A673 (cell line): ENCODE measurements around the gene CPLX1. TPM values are rescaled to one million over a fixed set of nuclear protein-coding genes. Genes with fewer than 3 reads are reported as not detected.

ENCODE experiments used
- BruUV-seq: library from RNA; stranded (reverse); fragments of 400-500 nt; replicated peaks from 2 replicates; lab custom pipeline; 2021; lab: Mats Ljungman, UMichigan
- CTCF ChIA-PET: fragments of 300-600 bp; sonication (Branson Sonifier 250); formaldehyde crosslinking; loops from one replicate; lab custom pipeline; 2022; ENCODE audit warnings: antibody characterized with exemption; lab: Charles Lee
- POLR2A ChIA-PET: fragments of 300-600 bp; sonication (Branson Sonifier 250); formaldehyde crosslinking; loops from one replicate; lab custom pipeline; 2022; ENCODE audit warnings: antibody characterized with exemption; ENCODE audit not compliant: low non-redundant PET; lab: Charles Lee
- DNase-seq: peaks from one replicate; pipeline ENCODE4 v3.0.0-alpha.2; 2015; ENCODE audit warnings: low spot score
- H3K27ac ChIP-seq: fragments of 200-600 bp; sonication (generic); 2 replicates; pipeline ENCODE4 v1.5.1; 2016; ENCODE audit warnings: mixed run types, low read depth, mild to moderate bottlenecking, mixed read lengths, antibody characterized with exemption, low read length; ENCODE audit not compliant: poor library complexity, severe bottlenecking
- H3K27me3 ChIP-seq: fragments of 200-600 bp; sonication (generic); replicated peaks from 2 replicates; pipeline ENCODE4 v1.6.1; 2017; ENCODE audit warnings: mixed run types, low read depth, mild to moderate bottlenecking, mixed read lengths, antibody characterized with exemption, low read length; ENCODE audit not compliant: insufficient read depth, poor library complexity
- H3K36me3 ChIP-seq: fragments of 200-600 bp; sonication (generic); 2 replicates; pipeline ENCODE4 v1.6.1; 2016; ENCODE audit warnings: mixed run types, mild to moderate bottlenecking, mixed read lengths, antibody characterized with exemption, low read length; ENCODE audit not compliant: insufficient read depth, poor library complexity, severe bottlenecking
- H3K4me1 ChIP-seq: fragments of 200-600 bp; sonication (generic); 2 replicates; pipeline ENCODE4 v1.6.1; 2017; ENCODE audit warnings: mixed run types, mild to moderate bottlenecking, mixed read lengths, antibody characterized with exemption, low read length; ENCODE audit not compliant: insufficient read depth, poor library complexity, severe bottlenecking
- H3K4me3 ChIP-seq: fragments of 200-600 bp; sonication (generic); 2 replicates; pipeline ENCODE4 v1.5.1; 2016; ENCODE audit warnings: low read depth, mixed run types, mild to moderate bottlenecking, mixed read lengths, low read length; ENCODE audit not compliant: poor library complexity, severe bottlenecking
- H3K9me3 ChIP-seq: fragments of 200-600 bp; sonication (generic); 2 replicates; pipeline ENCODE4 v1.6.1; 2016; ENCODE audit warnings: mixed run types, low read depth, mild to moderate bottlenecking, mixed read lengths, antibody characterized with exemption, low read length; ENCODE audit not compliant: poor library complexity, severe bottlenecking
- EZH2 ChIP-seq: fragments of 200-600 bp; sonication (generic); IDR thresholded peaks from 2 replicates; pipeline ENCODE4 v1.6.1; 2017; ENCODE audit warnings: borderline replicate concordance, low read depth, mild to moderate bottlenecking, mixed read lengths, antibody characterized with exemption, low read length; ENCODE audit not compliant: poor library complexity, severe bottlenecking
- intact Hi-C: fragments of 100-400 bp; cut with micrococcal nuclease; formaldehyde crosslinking; loops from one replicate; pipeline ENCODE4 v1.10.0; 2022; ENCODE audit not compliant: unreplicated experiment
- total RNA-seq: library from RNA; stranded (reverse); gene quantifications from 2 replicates; pipeline ENCODE4 v1.2.3, GENCODE V29; 2021
- TF ChIP-seq, protein P1 (sequence below): fragments of 300-800, 200-600 bp; sonication (generic); conservative IDR thresholded peaks from 2 replicates; pipeline ENCODE4 v1.5.1; 2017; ENCODE audit warnings: low read depth, mild to moderate bottlenecking, antibody characterized with exemption, low read length, moderate library complexity, mixed read lengths

CPLX1 gene
- total RNA-seq, 1 experiment from 2014 or later: 4.6 TPM

DNA sequence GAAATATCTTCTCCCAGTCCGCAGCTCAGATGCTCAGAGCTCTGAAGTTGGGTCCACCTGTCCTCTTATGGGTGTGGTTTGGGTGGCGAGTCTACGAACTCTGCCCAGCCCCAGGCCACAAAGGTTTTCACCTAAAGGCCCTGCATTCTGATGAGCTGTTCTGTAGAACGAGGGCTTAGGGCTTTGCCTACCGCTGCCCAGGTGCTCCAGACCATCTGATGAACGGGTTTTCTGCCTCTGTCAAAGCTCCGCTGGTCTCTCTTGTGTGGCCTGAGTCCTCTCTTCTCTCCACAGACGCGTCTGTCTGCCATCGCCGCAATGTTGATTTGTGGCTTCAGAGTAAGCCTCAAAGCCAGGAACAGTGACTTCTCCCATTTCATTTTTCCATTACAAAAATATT lies 28.4 kb upstream of the CPLX1 start:
- CTCF ChIA-PET: no interaction called here
- no peaks in the 10 kb centered on the region for H3K9me3 ChIP-seq
- H3K4me3 ChIP-seq: no peak overlapping the region
- H3K36me3 ChIP-seq: peaks cover 13% of the 10 kb centered on the region
- no TSS peak for BruUV-seq
- intact Hi-C loops: no loop called here
- H3K27ac ChIP-seq: no peak overlapping the region
- H3K4me1 ChIP-seq: no peaks in the 10 kb centered on the region
- no peaks in the 10 kb centered on the region for H3K27me3 ChIP-seq
- DNase-seq: no peak
- POLR2A ChIA-PET: no interaction called here
- TF ChIP-seq EZH2: no peak
- TF ChIP-seq, protein P1, sequence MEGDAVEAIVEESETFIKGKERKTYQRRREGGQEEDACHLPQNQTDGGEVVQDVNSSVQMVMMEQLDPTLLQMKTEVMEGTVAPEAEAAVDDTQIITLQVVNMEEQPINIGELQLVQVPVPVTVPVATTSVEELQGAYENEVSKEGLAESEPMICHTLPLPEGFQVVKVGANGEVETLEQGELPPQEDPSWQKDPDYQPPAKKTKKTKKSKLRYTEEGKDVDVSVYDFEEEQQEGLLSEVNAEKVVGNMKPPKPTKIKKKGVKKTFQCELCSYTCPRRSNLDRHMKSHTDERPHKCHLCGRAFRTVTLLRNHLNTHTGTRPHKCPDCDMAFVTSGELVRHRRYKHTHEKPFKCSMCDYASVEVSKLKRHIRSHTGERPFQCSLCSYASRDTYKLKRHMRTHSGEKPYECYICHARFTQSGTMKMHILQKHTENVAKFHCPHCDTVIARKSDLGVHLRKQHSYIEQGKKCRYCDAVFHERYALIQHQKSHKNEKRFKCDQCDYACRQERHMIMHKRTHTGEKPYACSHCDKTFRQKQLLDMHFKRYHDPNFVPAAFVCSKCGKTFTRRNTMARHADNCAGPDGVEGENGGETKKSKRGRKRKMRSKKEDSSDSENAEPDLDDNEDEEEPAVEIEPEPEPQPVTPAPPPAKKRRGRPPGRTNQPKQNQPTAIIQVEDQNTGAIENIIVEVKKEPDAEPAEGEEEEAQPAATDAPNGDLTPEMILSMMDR: no peak

GRCh38 chr4:853416-853781 lies 27.5 kb upstream of the CPLX1 start:
- no peak overlapping the region for H3K27ac ChIP-seq
- DNase-seq: no peak
- intact Hi-C loops: no loop called here
- TF ChIP-seq, protein P1: no peak
- no TSS peak for BruUV-seq
- ChIA-PET CTCF (no interaction called here), POLR2A (no interaction called here)
- H3K36me3 ChIP-seq: peaks cover 13% of the 10 kb centered on the region
- H3K4me3 ChIP-seq: no peak overlapping the region
- H3K9me3 ChIP-seq: no peaks in the 10 kb centered on the region
- no peaks in the 10 kb centered on the region for H3K4me1 ChIP-seq
- no peaks in the 10 kb centered on the region for H3K27me3 ChIP-seq

- no peak for DNase-seq
- ChIA-PET CTCF (no interaction called here), POLR2A (no interaction called here)
- intact Hi-C loops: no loop called here
- H3K4me3 ChIP-seq: no peak overlapping the region
- peaks cover 3% of the 10 kb centered on the region for H3K36me3 ChIP-seq
- H3K4me1 ChIP-seq: no peaks in the 10 kb centered on the region
- no peak overlapping the region for H3K27ac ChIP-seq
- H3K9me3 ChIP-seq: no peaks in the 10 kb centered on the region
- TF ChIP-seq EZH2: no peak
- TF ChIP-seq, protein P1: no peak
- no TSS peak for BruUV-seq
- no peaks in the 10 kb centered on the region for H3K27me3 ChIP-seq
Observed at GRCh38 chr4:851701-852430, 25.9 kb upstream of the CPLX1 start.
